Hepatocyte (in vitro differentiated cells): ENCODE results near the gene NEDD4L. TPM values are rescaled to one million over a fixed set of nuclear protein-coding genes. Genes with fewer than 3 reads are reported as not detected.

Source experiments
- DNase-seq: peaks from one replicate; pipeline ENCODE4 v3.0.0-alpha.2; 2016; ENCODE audit warnings: low spot score
- H2AFZ ChIP-seq: fragments of 200-600 bp; sonication (generic); 2 replicates; pipeline ENCODE4 v1.6.0; 2016; ENCODE audit warnings: antibody characterized with exemption, mild to moderate bottlenecking
- H3K27ac ChIP-seq: fragments of 200-600 bp; sonication (generic); 2 replicates; pipeline ENCODE4 v1.5.1; 2016; ENCODE audit warnings: mild to moderate bottlenecking
- H3K27me3 ChIP-seq: fragments of 200-600 bp; sonication (generic); 2 replicates; pipeline ENCODE4 v1.6.1; 2016
- H3K36me3 ChIP-seq: fragments of 200-600 bp; sonication (generic); replicated peaks from 2 replicates; pipeline ENCODE4 v1.5.1; 2016; ENCODE audit warnings: low read depth; ENCODE audit not compliant: insufficient read depth
- H3K4me1 ChIP-seq: fragments of 200-600 bp; sonication (generic); 2 replicates; pipeline ENCODE4 v1.5.1; 2016; ENCODE audit warnings: mild to moderate bottlenecking, moderate library complexity; ENCODE audit not compliant: insufficient read depth
- H3K4me2 ChIP-seq: fragments of 200-600 bp; sonication (generic); 2 replicates; pipeline ENCODE4 v1.6.0; 2016
- H3K4me3 ChIP-seq: fragments of 200-600 bp; sonication (generic); 2 replicates; pipeline ENCODE4 v1.5.1; 2016; ENCODE audit warnings: mild to moderate bottlenecking
- H3K79me2 ChIP-seq: fragments of 200-600 bp; sonication (generic); 2 replicates; pipeline ENCODE4 v1.6.0; 2017; ENCODE audit warnings: mild to moderate bottlenecking
- H3K9me2 ChIP-seq: fragments of 200-600 bp; sonication (generic); replicated peaks from 2 replicates; pipeline ENCODE4 v1.6.0; 2017; ENCODE audit warnings: mild to moderate bottlenecking; ENCODE audit not compliant: insufficient read depth
- H3K9me3 ChIP-seq: fragments of 200-600 bp; sonication (generic); 2 replicates; pipeline ENCODE4 v1.5.1; 2016; ENCODE audit warnings: low read depth, mild to moderate bottlenecking
- H4K20me1 ChIP-seq: fragments of 200-600 bp; sonication (generic); 2 replicates; pipeline ENCODE4 v1.6.0; 2016; ENCODE audit warnings: mild to moderate bottlenecking; ENCODE audit not compliant: insufficient read depth, poor library complexity, severe bottlenecking
- EZH2 ChIP-seq: fragments of 200-600 bp; sonication (generic); IDR thresholded peaks from 2 replicates; pipeline ENCODE4 v1.6.1; 2016; ENCODE audit warnings: antibody characterized with exemption, mild to moderate bottlenecking, borderline replicate concordance
- EZH2phosphoT487 ChIP-seq: fragments of 200-600 bp; sonication (generic); IDR thresholded peaks from one replicate; pipeline ENCODE4 v1.6.1; 2018; ENCODE audit warnings: antibody characterized with exemption, mild to moderate bottlenecking, low read depth, moderate library complexity; ENCODE audit not compliant: unreplicated experiment, severe bottlenecking
- WGBS: methylation state at CpG from one replicate; pipeline ENCODE4 v1.1.6; 2016; ENCODE audit warnings: low lambda C conversion rate; ENCODE audit errors: missing lambda C conversion rate; 5-methylcytosine and 5-hydroxymethylcytosine counted together
- polyA plus RNA-seq: library from polyadenylated mRNA; unstranded; fragments of >200 nt; fragmentation: Nextera tagmentation; extraction: Ambion mirVana; gene quantifications from 2 replicates; pipeline ENCODE4 v1.2.1, GENCODE V29; 2016
- total RNA-seq: library from RNA; depleted of rRNA; stranded (reverse); fragments of >200 nt; gene quantifications from 2 replicates; pipeline ENCODE4 v1.2.3, GENCODE V29; 2014
- TF ChIP-seq, protein P1 (sequence below): fragments of 200-600 bp; sonication (generic); IDR thresholded peaks from 2 replicates; pipeline ENCODE4 v1.5.1; 2016; ENCODE audit warnings: antibody characterized with exemption, mild to moderate bottlenecking; ENCODE audit not compliant: poor library complexity

Gene NEDD4L
- total and polyA plus RNA-seq, 2 experiments from 2014 or later = 104 to 140 TPM

GRCh38 chr18:58344080-58344670 lies 300.1 kb downstream of the NEDD4L start:
- H3K4me3 ChIP-seq = no peak overlapping the region
- no peak for DNase-seq
- H3K9me3 ChIP-seq = no peaks in the 10 kb centered on the region
- no peak overlapping the region for H3K4me2 ChIP-seq
- WGBS = 95% methylated on average over 3 of the region's 3 CpGs
- H3K36me3 ChIP-seq = no peaks in the 10 kb centered on the region
- peaks cover 6% of the 10 kb centered on the region for H3K79me2 ChIP-seq
- peak overlapping the region; percentile 61 for H3K27ac ChIP-seq
- H3K27me3 ChIP-seq = no peaks in the 10 kb centered on the region
- TF ChIP-seq EZH2phosphoT487 (no peak), EZH2 (no peak)
- TF ChIP-seq, protein P1, sequence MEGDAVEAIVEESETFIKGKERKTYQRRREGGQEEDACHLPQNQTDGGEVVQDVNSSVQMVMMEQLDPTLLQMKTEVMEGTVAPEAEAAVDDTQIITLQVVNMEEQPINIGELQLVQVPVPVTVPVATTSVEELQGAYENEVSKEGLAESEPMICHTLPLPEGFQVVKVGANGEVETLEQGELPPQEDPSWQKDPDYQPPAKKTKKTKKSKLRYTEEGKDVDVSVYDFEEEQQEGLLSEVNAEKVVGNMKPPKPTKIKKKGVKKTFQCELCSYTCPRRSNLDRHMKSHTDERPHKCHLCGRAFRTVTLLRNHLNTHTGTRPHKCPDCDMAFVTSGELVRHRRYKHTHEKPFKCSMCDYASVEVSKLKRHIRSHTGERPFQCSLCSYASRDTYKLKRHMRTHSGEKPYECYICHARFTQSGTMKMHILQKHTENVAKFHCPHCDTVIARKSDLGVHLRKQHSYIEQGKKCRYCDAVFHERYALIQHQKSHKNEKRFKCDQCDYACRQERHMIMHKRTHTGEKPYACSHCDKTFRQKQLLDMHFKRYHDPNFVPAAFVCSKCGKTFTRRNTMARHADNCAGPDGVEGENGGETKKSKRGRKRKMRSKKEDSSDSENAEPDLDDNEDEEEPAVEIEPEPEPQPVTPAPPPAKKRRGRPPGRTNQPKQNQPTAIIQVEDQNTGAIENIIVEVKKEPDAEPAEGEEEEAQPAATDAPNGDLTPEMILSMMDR = no peak
- no peak overlapping the region for H2AFZ ChIP-seq
- H3K4me1 ChIP-seq = peaks cover 12% of the 10 kb centered on the region
- H4K20me1 ChIP-seq = peaks cover 4% of the 10 kb centered on the region
- H3K9me2 ChIP-seq = no peaks in the 10 kb centered on the region

DNA sequence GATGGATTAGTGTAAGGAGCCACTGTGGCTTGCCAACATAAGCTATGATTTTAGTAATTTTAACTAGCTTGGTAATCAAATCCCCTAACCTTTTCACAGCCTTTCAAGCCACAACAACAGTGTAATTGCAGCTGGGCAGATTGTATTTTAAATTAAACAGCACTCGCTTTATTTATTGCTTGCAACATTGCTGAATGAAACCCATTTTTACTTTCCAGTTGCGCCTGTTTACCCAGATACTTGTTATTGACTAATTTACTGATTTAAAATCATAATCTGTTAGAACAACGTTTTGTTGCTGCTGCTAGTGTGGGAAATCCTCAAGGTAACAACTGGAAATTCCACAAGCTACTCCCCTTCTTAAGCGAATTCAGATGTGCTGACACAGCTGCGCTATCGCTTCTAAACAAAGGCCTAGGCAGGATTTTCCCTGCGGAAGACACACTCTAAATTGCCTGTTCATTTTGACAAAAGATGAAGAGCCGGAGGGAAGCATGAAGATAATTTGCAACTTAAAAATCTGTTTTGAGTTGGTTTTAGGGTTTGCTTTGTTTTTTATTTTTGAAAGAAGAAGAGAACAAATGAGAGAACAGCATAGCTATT lies 300.9 kb downstream of the NEDD4L start:
- Histone ChIP-seq H3K27me3 (no peaks in the 10 kb centered on the region), H3K4me1 (peaks cover 12% of the 10 kb centered on the region), H3K9me3 (no peaks in the 10 kb centered on the region), H3K36me3 (no peaks in the 10 kb centered on the region), H3K4me3 (no peak overlapping the region), H3K9me2 (no peaks in the 10 kb centered on the region), H2AFZ (no peak overlapping the region), H3K27ac (peak overlapping the region; percentile 61), H3K79me2 (peaks cover 6% of the 10 kb centered on the region), H4K20me1 (peaks cover 4% of the 10 kb centered on the region), H3K4me2 (no peak overlapping the region)
- TF ChIP-seq, protein P1 = no peak
- TF ChIP-seq EZH2phosphoT487 (no peak), EZH2 (no peak)
- whole genome bisulfite sequencing = 43% methylated on average over 8 of the region's 8 CpGs
- no peak for DNase-seq

GRCh38 chr18:58345875-58346274 lies 301.8 kb downstream of the NEDD4L start:
- peaks cover 2% of the 10 kb centered on the region for H3K36me3 ChIP-seq
- whole genome bisulfite sequencing = 96% methylated on average over 6 of the region's 6 CpGs
- H4K20me1 ChIP-seq = peaks cover 4% of the 10 kb centered on the region
- H3K9me3 ChIP-seq = no peaks in the 10 kb centered on the region
- no peaks in the 10 kb centered on the region for H3K9me2 ChIP-seq
- TF ChIP-seq, protein P1 = no peak
- TF ChIP-seq EZH2phosphoT487 (no peak), EZH2 (no peak)
- no peak overlapping the region for H2AFZ ChIP-seq
- H3K79me2 ChIP-seq = peaks cover 6% of the 10 kb centered on the region
- H3K4me3 ChIP-seq = no peak overlapping the region
- H3K4me1 ChIP-seq = peaks cover 12% of the 10 kb centered on the region
- H3K27ac ChIP-seq = peak overlapping the region; percentile 61
- DNase-seq = no peak
- no peaks in the 10 kb centered on the region for H3K27me3 ChIP-seq
- H3K4me2 ChIP-seq = no peak overlapping the region
